K562 (cell line): ENCODE data around the gene PALM3. TPM values are rescaled to one million over a fixed set of nuclear protein-coding genes. Genes with fewer than 3 reads are reported as not detected.

Experiments
- ARID2 ChIP-seq: fragments of 450-650 bp; IDR thresholded peaks from 2 replicates; pipeline ENCODE4 v1.6.1; 2017; ENCODE audit warnings: antibody characterized with exemption, mild to moderate bottlenecking
- CBX5 ChIP-seq: IDR thresholded peaks from 2 replicates; pipeline ENCODE4 v1.6.1; 2014; ENCODE audit warnings: low read depth, borderline replicate concordance
- ERF ChIP-seq: fragments of 450-650 bp; formaldehyde crosslinking; IDR thresholded peaks from 2 replicates; pipeline ENCODE4 v1.4.0; 2020; ENCODE audit warnings: mild to moderate bottlenecking, mixed read lengths
- ETS1 ChIP-seq: conservative IDR thresholded peaks from 2 replicates; pipeline ENCODE4 v1.6.1; 2011; ENCODE audit warnings: low read depth, mild to moderate bottlenecking, low read length; ENCODE audit not compliant: control insufficient read depth
- FOXJ2 ChIP-seq: fragments of 200-800 bp; sonication (Bioruptor generic); IDR thresholded peaks from 2 replicates; pipeline ENCODE4 v1.6.1; 2016; ENCODE audit warnings: missing genetic modification characterization, missing compliant biosample characterization
- HDAC2 ChIP-seq: fragments of 450-650 bp; IDR thresholded peaks from 2 replicates; pipeline ENCODE4 v1.6.1; 2016; ENCODE audit warnings: mild to moderate bottlenecking
- HNRNPK ChIP-seq: fragments of 200-400 bp; formaldehyde crosslinking; IDR thresholded peaks from one replicate; pipeline ENCODE4 v1.6.1; 2018; ENCODE audit warnings: mild to moderate bottlenecking, low read depth, low read length; ENCODE audit not compliant: poor library complexity, severe bottlenecking
- KDM2B ChIP-seq: fragments of 250-450 bp; sonication (Bioruptor Pico); IDR thresholded peaks from 2 replicates; pipeline ENCODE4 v1.8.0; 2021; ENCODE audit warnings: mild to moderate bottlenecking, moderate library complexity
- MEIS2 ChIP-seq: fragments of 450-650 bp; IDR thresholded peaks from 2 replicates; pipeline ENCODE4 v1.6.1; 2014; ENCODE audit warnings: mild to moderate bottlenecking; ENCODE audit not compliant: partially characterized antibody
- NR2C1 ChIP-seq, 2 experiments: fragments of 450-650 bp; IDR thresholded peaks; 2 replicates each; pipeline ENCODE4 v1.6.1; 2017; ENCODE audit warnings: mild to moderate bottlenecking in 2 of 2, antibody characterized with exemption in 1 of 2, inconsistent platforms in 1 of 2, missing compliant biosample characterization in 1 of 2, missing genetic modification characterization in 1 of 2
- PRMT5 ChIP-seq: sonication (generic); formaldehyde crosslinking; IDR thresholded peaks from 2 replicates; pipeline ENCODE4 v1.5.0; 2020; ENCODE audit warnings: missing genetic modification reagents
- RBM39 ChIP-seq: fragments of 200-400 bp; formaldehyde crosslinking; optimal IDR thresholded peaks from 2 replicates; pipeline ENCODE3; 2018; ENCODE audit warnings: low read depth, low read length
- SMARCC2 ChIP-seq: fragments of 450-650 bp; IDR thresholded peaks from 2 replicates; pipeline ENCODE4 v1.6.1; 2017; ENCODE audit warnings: antibody characterized with exemption, moderate library complexity, mild to moderate bottlenecking, low read depth
- TAF1 ChIP-seq: IDR thresholded peaks from 2 replicates; pipeline ENCODE4 v1.6.1; 2011; ENCODE audit warnings: mild to moderate bottlenecking, low read length, moderate library complexity; ENCODE audit not compliant: insufficient read depth, control insufficient read depth, severe bottlenecking; ENCODE audit errors: extremely low read depth
- TAF9B ChIP-seq: fragments of 450-650 bp; IDR thresholded peaks from 2 replicates; pipeline ENCODE4 v1.6.1; 2018; ENCODE audit warnings: mild to moderate bottlenecking; ENCODE audit not compliant: partially characterized antibody
- THRAP3 ChIP-seq: fragments of 450-650 bp; IDR thresholded peaks from 2 replicates; pipeline ENCODE4 v1.6.1; 2016; ENCODE audit warnings: mild to moderate bottlenecking, inconsistent platforms, borderline replicate concordance
- TSHZ1 ChIP-seq: fragments of 250-450 bp; sonication (Bioruptor Pico); IDR thresholded peaks from 2 replicates; pipeline ENCODE4 v1.4.0; 2020; ENCODE audit warnings: mild to moderate bottlenecking, moderate library complexity
- ZBED1 ChIP-seq: IDR thresholded peaks from 2 replicates; pipeline ENCODE4 v1.6.1; 2014
- ZBTB11 ChIP-seq, 3 experiments: fragments of 200-800 bp in 1 of 3; fragments of 250-450 bp in 1 of 3; fragments of 450-650 bp in 1 of 3; sonication (Bioruptor Pico) in 1 of 3; sonication (Bioruptor generic) in 1 of 3; formaldehyde crosslinking in 1 of 3; IDR thresholded peaks; 2 replicates each; pipeline versions ENCODE4 v1.6.1 to v1.8.0; 2016 to 2022; ENCODE audit warnings: mild to moderate bottlenecking in 2 of 3, missing genetic modification characterization in 2 of 3, missing compliant biosample characterization in 1 of 3, moderate library complexity in 1 of 3
- ZFP30 ChIP-seq: fragments of 250-450 bp; sonication (Bioruptor Pico); IDR thresholded peaks from 2 replicates; pipeline ENCODE4 v1.8.0; 2022; ENCODE audit warnings: moderate library complexity, mild to moderate bottlenecking, inconsistent platforms, borderline replicate concordance
- polyA plus RNA-seq, 8 experiments: library from polyadenylated mRNA; depleted of rRNA in 4 of 8; stranded (reverse) in 5 of 8; unstranded in 3 of 8; fragments of >200 nt; fragmentation: Nextera tagmentation in 2 of 8; fragmentation: Illumina TruSeq in 1 of 8; extraction: Ambion mirVana in 2 of 8; extraction: Trizol in 1 of 8; gene quantifications; 2 replicates each; pipeline versions ENCODE4 v1.2.1 to v1.2.3, GENCODE V29; 2011 to 2014; ENCODE audit warnings: inconsistent platforms in 1 of 8, missing spikeins in 1 of 8
- total RNA-seq, 7 experiments: library from RNA; depleted of rRNA in 6 of 7; stranded (reverse); fragments of >200 nt in 6 of 7; fragmentation: Illumina TruSeq in 2 of 7; extraction: Trizol in 2 of 7; gene quantifications; 2 replicates each; pipeline versions ENCODE4 v1.2.1 to v1.2.3, GENCODE V29; 2011 to 2021; ENCODE audit warnings: low replicate concordance in 1 of 7

Gene PALM3
- total and polyA plus RNA-seq, 9 of the 15 experiments (the other 6 are each of a cell fraction or from before 2014, with no cell fraction given), result 0.07 to 9.3 (median 3.3) TPM

- TF ChIP-seq HNRNPK, result peak; percentile 90
- TF ChIP-seq TAF1, result no peak
- TF ChIP-seq ERF (CRISPR knock-in tag), result 0 out of 2 replicates have a peak, but pooled peaks have one; percentile 61
- no peak for TF ChIP-seq FOXJ2 (tag)
- TF ChIP-seq ZBED1, result no peak
- 0 out of 2 replicates have a peak, but pooled peaks have one; percentile 30 for TF ChIP-seq ETS1
- TF ChIP-seq PRMT5 (CRISPR knock-in tag), result no peak
- TF ChIP-seq NR2C1 (IDR thresholded peaks at IDR 0.05), result peak; percentile 90
- TF ChIP-seq NR2C1 (tag; IDR thresholded peaks at IDR 0.05), result peak; percentile 93
- TF ChIP-seq RBM39, result no peak
- TF ChIP-seq TSHZ1 (CRISPR knock-in tag), result no peak
- TF ChIP-seq ZBTB11 (CRISPR knock-in tag; IDR thresholded peaks at IDR 0.05), result peak in 1 of 3 experiments; percentile 36; a peak in 2 of 6 replicates
- TF ChIP-seq THRAP3, result no peak
- TF ChIP-seq SMARCC2, result no peak
- no peak; the same call in none of the 2 replicates for TF ChIP-seq KDM2B (CRISPR knock-in tag)
- no peak for TF ChIP-seq TAF9B
- no peak for TF ChIP-seq CBX5
- TF ChIP-seq HDAC2, result peak; percentile 69; the same call in 1 of the 2 replicates
- no peak for TF ChIP-seq ZFP30 (CRISPR knock-in tag)
- TF ChIP-seq MEIS2, result no peak
- no peak for TF ChIP-seq ARID2
Measured at GRCh38 chr19:14091081-14091812, 29.4 kb upstream of the PALM3 start (continued).
